GOT3 (cell line): ENCODE measurements around the gene NAE1.
"Not testable (repeated sequence)": the region's sequence is repeated elsewhere in the genome, so short reads cannot be mapped to it uniquely, and the experiment has no call there.

Experiments used
- DNase-seq: peaks from one replicate; lab custom pipeline; 2025; ENCODE audit warnings: mixed read lengths; lab: John Stamatoyannopoulos, UW

NAE1 gene

GRCh38 chr16:66830422-66831404 lies at the start of gene NAE1:
NAE1 (minus strand) TSS chr16:66830976; CDS start chr16:66830899, 77 bp downstream.
- peak; percentile 73 for DNase-seq

- DNase-seq = no peak
These were observed 47.3 kb upstream of the NAE1 start for GRCh38 chr16:66878067-66878466.

GRCh38 chr16:66874079-66874775 lies 43.5 kb upstream of the NAE1 start:
- DNase-seq = no peak

- no peak for DNase-seq
These were observed 42.9 kb upstream of the NAE1 start for GRCh38 chr16:66873685-66874055.

GRCh38 chr16:66872943-66873684 lies 42.3 kb upstream of the NAE1 start:
- peak; percentile 93 for DNase-seq

GRCh38 chr16:66872559-66872942 lies 41.8 kb upstream of the NAE1 start:
- DNase-seq = no peak

- no peak for DNase-seq
These were observed 41.1 kb upstream of the NAE1 start for GRCh38 chr16:66871840-66872239.

- not testable (repeated sequence) for DNase-seq
These were observed 40.6 kb upstream of the NAE1 start for GRCh38 chr16:66871363-66871762.

GRCh38 chr16:66869424-66869823 lies 38.6 kb upstream of the NAE1 start:
- DNase-seq = no peak

- no peak for DNase-seq
These were observed 32.9 kb upstream of the NAE1 start for GRCh38 chr16:66863707-66864106.

- DNase-seq = no peak
These were observed 31.3 kb upstream of the NAE1 start for GRCh38 chr16:66862023-66862520.

- DNase-seq = no peak
These were observed 28.8 kb upstream of the NAE1 start for GRCh38 chr16:66859397-66860068.

GRCh38 chr16:66858740-66859396 lies 28.1 kb upstream of the NAE1 start:
- DNase-seq = no peak

- no peak for DNase-seq
These were observed 26.7 kb upstream of the NAE1 start for GRCh38 chr16:66857437-66857836.

- DNase-seq = no peak
These were observed 26.0 kb upstream of the NAE1 start for GRCh38 chr16:66856801-66857200.

GRCh38 chr16:66856184-66856730 lies 25.5 kb upstream of the NAE1 start:
- DNase-seq = no peak

- no peak for DNase-seq
These were observed 22.7 kb upstream of the NAE1 start for GRCh38 chr16:66853261-66854139.

GRCh38 chr16:66851166-66851964 lies 20.6 kb upstream of the NAE1 start:
- DNase-seq = no peak
